HG03060 (cell line): ENCODE results near the gene SLX4IP.
A peak's percentile ranks its signal among the peaks of the same experiment; 100 is the strongest.

Source experiments
- ATAC-seq: cut with Tn5 transposase; IDR thresholded peaks from one replicate; pipeline ENCODE4 v1.9.1; 2021; ENCODE audit warnings: low read depth, moderate number of reproducible peaks; ENCODE audit not compliant: unreplicated experiment

SLX4IP gene

DNA sequence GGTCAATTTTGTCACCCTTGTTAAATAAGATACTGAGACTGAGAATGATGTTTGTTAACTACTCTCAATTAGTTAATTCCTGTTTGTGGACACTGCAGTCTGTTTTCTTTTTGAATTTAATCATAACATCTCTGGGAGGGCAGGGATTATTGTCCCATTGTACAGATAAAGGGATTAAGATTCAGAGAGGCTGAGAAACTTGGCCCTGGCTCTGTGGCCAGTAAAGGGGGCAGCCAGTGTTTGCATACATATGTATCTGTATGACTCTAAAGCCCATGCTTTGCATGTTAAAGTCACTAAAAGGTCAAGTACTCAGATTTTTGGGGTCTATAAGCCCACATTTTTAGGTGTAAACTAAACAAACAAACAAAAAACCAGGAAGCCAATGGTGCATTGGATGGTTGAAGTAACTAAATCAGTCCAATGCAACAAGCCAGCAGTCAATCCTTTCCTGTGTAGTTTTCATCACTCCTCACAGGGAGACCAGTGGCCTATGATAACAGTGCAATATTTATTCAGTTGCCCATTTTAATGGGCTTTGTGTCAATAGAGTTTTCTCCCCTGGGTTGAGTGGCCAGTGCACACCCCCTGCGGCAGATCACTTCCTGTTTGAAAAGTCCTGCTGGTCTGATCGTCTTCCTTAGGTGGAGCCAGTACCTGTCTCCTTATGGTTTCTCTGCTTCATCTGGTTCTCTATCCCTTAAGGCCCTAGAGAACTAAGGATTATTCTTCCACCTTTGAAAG is 106.7 kb downstream of the SLX4IP start:
- no peak for ATAC-seq

DNA sequence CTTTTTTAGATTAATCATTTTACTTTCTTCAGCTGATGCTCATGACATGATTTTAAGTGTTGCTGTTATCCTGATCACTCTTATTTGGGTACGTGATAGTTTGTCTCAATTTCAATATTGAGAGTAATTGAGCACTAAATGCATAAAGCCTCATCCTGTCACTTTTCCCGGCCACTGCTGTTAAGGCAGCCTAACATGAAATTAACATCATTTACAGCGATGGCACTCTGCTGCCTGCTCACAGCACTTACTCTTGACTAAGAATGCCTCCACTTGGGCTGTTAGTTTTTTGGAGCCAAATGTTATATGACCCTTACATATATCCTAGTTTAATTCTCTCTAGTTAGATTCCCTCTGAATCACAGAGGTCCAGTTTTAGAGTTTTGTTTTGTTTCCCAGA is 107.3 kb downstream of the SLX4IP start:
- ATAC-seq, result no peak

DNA sequence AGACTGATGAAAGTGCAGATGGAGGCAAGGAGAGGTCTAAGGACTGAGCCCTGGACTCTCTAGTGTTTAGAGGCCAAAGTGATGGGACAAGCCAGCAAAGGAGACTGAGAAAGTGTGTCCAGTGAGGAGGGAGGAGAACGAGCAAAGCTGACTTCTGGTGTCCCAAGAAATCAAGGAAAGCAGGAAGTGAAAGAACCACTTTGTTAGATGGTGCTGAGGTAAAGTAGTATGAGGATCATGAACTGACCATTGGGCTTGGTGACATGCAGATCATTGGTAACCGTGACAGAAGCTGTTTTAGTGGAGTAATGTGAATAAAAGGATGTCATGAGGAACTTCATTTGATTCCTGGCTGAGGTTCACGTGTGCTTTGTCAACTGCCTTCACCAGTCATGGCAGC is 108.4 kb downstream of the SLX4IP start:
- ATAC-seq, result no peak

- ATAC-seq, result no peak
Observed at GRCh38 chr20:10547276-10548114, 112.4 kb downstream of the SLX4IP start.

GRCh38 chr20:10549511-10549910 is 114.4 kb downstream of the SLX4IP start:
- ATAC-seq, result no peak

DNA sequence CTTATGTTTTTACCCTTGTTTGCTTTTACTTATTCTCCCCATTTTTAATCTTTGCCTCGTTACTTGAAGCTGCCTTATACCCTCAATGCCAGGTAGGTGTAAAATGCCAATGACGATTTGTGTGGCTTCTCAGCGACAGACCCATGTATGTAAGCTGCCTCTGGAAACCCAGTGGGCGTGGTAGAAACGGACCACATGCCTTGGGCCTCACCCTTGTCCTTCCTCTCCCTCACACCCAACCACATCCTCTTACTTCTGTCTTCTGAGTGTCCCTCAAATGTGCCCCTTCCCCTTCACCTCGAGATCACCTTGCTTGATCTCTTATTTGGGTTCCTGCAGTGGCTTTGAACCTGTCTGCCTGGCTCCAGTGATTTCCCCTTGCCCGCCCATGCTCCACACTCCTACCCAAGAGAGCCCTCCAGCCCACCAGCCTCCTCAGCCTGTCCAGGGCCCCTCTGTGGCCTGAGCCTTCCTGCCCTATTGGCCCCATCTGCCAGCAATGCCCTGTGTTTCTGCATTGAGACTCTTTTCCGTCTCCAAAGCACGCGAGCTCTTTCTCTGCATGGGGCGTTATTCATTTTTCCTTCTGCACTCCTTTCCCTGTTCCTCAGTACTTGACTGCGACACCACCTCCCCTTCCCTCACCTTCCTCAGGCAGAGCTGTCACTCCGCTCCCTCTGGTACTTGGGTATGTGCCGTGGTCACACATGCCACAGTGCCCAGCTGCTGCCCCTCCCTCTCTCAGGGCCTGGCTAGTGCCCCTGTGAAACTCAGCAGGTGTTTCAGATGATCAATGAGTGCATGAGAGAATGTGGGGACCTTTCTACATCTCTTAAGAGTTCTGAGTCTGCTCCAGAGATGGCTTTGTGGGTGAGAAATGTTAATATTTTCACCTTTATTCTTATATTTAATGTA is 115.4 kb downstream of the SLX4IP start:
- no peak for ATAC-seq

- ATAC-seq, result no peak
Observed at GRCh38 chr20:10551732-10552724, 116.9 kb downstream of the SLX4IP start.

- ATAC-seq, result peak; percentile 38
Observed at GRCh38 chr20:10553326-10553984, 118.3 kb downstream of the SLX4IP start.

DNA sequence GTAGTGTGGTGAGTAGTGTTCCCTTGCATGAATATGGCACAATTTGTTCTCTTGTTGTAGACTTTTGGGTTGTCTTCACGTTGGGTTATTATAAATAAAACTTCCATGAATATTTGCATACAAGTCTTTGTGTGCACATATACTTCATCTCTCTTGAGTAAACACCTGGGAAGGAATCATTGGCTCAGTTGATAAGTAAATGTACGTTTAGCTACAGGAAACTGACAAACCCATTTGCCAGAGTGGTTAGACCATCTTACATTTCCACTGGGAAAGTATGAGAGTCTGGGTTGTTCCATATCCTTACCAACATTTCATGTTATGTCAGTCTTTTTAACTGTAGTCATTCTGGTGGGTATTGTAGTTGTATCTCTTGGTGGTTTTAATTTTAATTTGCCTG is 119.2 kb downstream of the SLX4IP start:
- ATAC-seq, result no peak

DNA sequence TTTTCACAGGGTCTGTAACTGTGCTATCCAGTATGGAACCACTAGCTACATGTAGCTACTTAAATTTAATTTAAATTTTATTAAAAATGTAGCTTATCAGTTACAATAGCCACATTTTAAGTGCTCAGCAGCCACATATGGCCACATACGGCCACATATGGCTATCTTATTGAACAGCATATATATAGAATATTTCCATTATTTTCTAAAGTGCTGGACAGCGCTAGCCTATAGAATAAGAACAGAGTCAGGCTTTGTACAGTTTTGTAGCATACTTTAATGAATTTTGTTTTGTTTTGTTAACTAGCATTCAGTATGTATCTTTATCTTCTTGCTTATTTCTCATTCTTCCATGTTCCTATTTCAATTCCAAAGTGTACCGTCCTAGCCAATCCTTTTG is 120.3 kb downstream of the SLX4IP start:
- no peak for ATAC-seq

DNA sequence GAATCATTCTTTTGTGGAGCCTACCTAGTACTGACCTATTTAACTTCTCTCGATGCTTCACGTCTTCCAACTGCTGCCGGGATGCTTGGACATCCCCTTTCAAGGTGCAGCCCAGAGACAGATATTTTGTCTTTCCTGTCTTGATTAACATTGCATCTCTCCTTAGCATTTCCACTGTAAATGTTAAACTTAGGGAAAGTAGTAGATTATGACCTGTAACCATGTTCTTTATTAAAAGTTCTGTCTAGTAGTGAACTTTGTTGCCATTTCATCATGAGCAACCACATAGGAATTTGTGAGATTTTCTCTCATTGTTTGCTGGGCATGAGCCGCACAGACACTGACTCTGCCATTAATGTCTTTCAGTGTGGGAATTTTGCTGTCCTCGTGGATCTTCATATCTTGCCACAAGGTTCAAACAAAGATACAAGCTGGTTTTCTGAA is 120.8 kb downstream of the SLX4IP start:
- ATAC-seq, result no peak

DNA sequence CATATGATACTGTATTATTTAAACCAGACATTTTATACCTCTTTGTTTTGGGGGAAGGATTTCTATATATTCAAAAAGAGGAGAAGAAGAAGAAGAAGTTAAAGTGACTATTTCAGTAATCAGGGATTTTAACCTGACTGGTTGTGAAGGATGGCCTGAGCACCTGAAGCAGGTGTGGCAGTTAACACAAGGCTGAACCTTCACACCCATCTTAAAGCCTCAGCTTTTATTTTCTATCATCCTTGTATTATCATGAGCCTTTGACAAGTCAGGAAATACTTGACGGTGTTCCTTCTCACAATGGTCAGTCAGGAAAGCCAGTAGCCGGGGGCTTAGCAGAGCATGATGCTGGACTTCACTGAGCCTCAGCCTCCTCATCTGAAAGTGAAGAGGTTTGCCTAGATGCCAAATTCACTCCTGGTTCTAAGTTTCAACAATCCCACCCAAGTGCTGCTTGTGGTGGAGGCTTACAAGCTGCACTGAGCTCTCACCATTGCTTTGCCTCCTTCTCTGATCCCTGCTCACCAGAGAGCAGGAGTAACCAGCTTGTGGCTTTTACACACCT is 121.5 kb downstream of the SLX4IP start:
- no peak for ATAC-seq

DNA sequence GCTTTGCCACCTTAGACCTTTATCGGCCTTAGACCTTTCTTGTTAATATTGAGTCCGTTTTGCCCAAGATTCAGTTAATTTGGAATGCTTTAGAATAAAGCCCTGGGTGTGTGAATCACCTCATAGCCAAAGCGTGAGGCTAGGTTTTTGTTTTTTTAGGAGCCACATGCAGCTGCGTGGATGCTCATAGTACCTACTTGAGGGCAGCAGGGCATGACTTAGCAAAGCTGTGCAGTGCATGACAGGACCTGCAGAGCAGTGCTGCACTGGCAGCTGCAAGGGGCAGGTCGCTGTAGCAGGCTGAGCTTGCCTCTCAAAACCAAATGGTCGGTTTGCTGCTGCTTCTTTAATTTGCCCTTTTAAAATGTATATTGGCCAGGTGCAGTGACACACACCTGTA is 122.6 kb downstream of the SLX4IP start:
- no peak for ATAC-seq

- peak; percentile 89 for ATAC-seq
Observed at GRCh38 chr20:10558635-10559187, 123.6 kb downstream of the SLX4IP start.

DNA sequence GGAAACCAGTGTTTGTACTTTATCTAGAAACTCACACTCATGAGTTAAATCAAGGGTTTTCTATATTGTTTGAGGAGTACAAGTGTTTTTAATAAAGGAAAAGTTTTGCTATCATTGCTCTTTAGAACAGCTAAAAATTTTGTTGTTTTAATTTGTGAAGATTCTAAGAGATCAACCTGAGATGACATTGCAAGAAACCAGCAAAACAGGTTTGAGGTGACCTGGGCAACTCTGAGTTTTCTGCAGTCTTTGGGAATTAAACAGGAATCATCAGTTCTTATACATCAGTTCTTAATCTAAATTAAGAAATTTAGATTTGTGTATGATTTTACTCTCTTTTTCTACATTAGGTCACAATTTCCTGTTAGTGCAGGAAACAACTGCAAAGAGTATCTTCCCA is 124.2 kb downstream of the SLX4IP start:
- ATAC-seq, result no peak

GRCh38 chr20:10560686-10561085 is 125.6 kb downstream of the SLX4IP start:
- ATAC-seq, result no peak

- no peak for ATAC-seq
Observed at GRCh38 chr20:10561302-10561701, 126.2 kb downstream of the SLX4IP start.

DNA sequence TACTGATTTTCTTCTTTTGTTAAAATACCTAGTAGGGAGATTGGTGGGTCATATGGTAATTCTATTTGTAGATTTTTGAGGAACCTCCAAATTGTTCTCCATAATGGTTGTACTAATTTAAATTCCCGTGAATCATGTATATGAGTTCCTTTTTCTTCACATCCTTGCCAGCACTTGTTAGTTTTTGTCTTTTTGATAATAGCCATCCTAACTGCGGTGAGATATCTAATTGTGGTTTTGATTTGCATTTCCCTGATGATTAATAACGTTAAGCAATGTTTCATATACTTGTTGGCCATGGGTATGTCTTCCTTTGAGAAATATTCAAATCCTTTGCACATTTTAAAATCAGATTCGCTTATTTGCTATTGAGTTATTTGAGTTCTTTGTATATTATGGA is 127.8 kb downstream of the SLX4IP start:
- ATAC-seq, result no peak
